NB4 (cell line): ENCODE results near the gene PRSS57.

Experiments used
- POLR2A ChIP-seq: IDR thresholded peaks from 2 replicates; pipeline ENCODE4 v1.6.1; 2011; ENCODE audit warnings: mild to moderate bottlenecking; ENCODE audit not compliant: insufficient read length; ENCODE audit errors: extremely low read depth
- TF ChIP-seq, protein P1 (sequence below): IDR thresholded peaks from 2 replicates; pipeline ENCODE4 v1.6.1; 2011; ENCODE audit warnings: low read depth, low read length

DNA sequence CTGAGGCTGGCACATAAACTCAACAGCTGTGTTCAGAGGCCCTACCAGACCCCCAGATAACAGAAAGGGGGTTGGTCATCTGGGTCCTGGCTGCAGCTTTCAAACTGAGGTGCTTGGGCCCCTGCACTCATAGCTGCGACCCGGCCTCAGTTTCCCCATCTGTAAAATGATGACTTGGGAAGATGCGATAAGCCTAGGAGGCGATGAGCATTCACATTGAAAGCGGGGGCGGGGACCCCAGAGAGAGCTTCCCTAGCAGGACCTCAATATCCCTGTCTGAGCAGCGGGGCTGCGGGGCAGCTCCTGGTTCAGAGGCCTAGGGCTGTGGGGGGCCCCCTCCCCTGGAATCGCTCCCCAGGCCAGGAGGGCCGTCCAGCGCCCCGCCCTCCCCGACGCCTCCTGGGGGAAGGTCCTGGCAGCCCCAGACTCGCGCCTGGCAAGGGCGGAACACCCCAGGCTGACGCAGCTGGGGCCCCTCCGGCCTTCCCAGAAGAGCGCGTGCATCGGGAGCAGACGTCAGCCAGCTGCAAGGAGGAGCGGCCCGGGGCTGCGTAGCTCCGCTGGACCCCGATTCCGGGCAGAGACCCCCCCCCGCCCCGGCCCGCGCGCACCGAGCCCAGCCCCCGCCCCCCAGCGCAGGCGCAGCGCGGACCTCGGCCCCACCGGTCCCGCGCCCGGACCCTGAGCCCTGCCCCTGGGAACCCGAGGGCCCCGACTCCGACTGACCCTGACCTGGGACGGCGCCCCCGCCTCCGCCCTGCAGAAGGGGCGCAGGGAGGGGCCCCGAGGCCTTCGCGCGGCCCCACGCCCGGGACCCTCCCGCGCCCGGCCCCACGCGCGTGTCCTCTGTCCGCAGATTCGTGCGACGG lies 15.6 kb downstream of the PRSS57 start:
- TF ChIP-seq POLR2A = no peak
- TF ChIP-seq, protein P1, sequence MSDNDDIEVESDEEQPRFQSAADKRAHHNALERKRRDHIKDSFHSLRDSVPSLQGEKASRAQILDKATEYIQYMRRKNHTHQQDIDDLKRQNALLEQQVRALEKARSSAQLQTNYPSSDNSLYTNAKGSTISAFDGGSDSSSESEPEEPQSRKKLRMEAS = no peak
